ENCODE data around the gene XAF1. TPM values are rescaled to one million over a fixed set of nuclear protein-coding genes. Genes with fewer than 3 reads are reported as not detected.

The XAF1 gene, protein sequence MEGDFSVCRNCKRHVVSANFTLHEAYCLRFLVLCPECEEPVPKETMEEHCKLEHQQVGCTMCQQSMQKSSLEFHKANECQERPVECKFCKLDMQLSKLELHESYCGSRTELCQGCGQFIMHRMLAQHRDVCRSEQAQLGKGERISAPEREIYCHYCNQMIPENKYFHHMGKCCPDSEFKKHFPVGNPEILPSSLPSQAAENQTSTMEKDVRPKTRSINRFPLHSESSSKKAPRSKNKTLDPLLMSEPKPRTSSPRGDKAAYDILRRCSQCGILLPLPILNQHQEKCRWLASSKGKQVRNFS
- 0.16 to 0.37 TPM (median 0.20 TPM) in 3 replicates for total RNA-seq (2021)
- Bru-seq, nascent RNA, result percentile 5 among the genes with signal in this experiment
- long read RNA-seq, experiment 1, result 0 reads
- long read RNA-seq, experiment 2, result 0 reads
- long read RNA-seq, experiment 3, result 0 reads

GRCh38 chr17:6755731-6756184 is at the start of gene XAF1:
Gene XAF1 (plus strand): TSS chr17:6756046. CDS start chr17:6756079, 33 bp downstream.
- Mint-ChIP-seq H3K9me3 (no peaks in the 10 kb centered on the region), H3K4me3 (no peak within 1 kb of the TSS), H3K4me1 (peaks cover 47% of the 10 kb centered on the region), H3K27me3 (ENCODE audit: low read depth) (no peaks in the 10 kb centered on the region; the same call in 1 of the 2 replicates), H3K27ac (no peak within 1 kb of the TSS), H3K36me3 (no peaks in the 10 kb centered on the region)
- POLR2A ChIA-PET, result no interaction called here
- DNase-seq (ENCODE audit: low spot score), result no peak
- CTCF ChIA-PET, result interaction anchor here (1.2 kb wide), 1 partner anchor 43 kb away, joined by 3 read pairs; the partner anchor contains the start of gene SLC13A5
- ATAC-seq, result no peak
- TF ChIP-seq CDX4 (CRISPR knock-in tag; IDR thresholded peaks at IDR 0.05; ENCODE audit: borderline replicate concordance), result no peak
- TF ChIP-seq ETV6 (CRISPR knock-in tag; IDR thresholded peaks at IDR 0.05), result no peak
- no peak for TF ChIP-seq FOXP1 (CRISPR knock-in tag; IDR thresholded peaks at IDR 0.05; ENCODE audit: borderline replicate concordance)
- no peak for TF ChIP-seq TEAD1 (CRISPR knock-in tag; IDR thresholded peaks at IDR 0.05)
- no peak for TF ChIP-seq ZNF671 (CRISPR knock-in tag; IDR thresholded peaks at IDR 0.05)
- no peak for TF ChIP-seq ZBTB21 (CRISPR knock-in tag; IDR thresholded peaks at IDR 0.05; ENCODE audit: borderline replicate concordance)
- no peak for TF ChIP-seq FOXJ3 (CRISPR knock-in tag; IDR thresholded peaks at IDR 0.05; ENCODE audit: borderline replicate concordance)

- H3K4me3 Mint-ChIP-seq, result no peak overlapping the region
- ChIA-PET CTCF (interaction anchor here (2.4 kb wide), 1 partner anchor 147 kb away, joined by 8 read pairs; no protein-coding TSS in a partner anchor), POLR2A (no interaction called here)
- H3K36me3 Mint-ChIP-seq, result no peaks in the 10 kb centered on the region
- ATAC-seq (no peak), DNase-seq (ENCODE audit: low spot score) (no peak)
- TF ChIP-seq ATF1 (CRISPR knock-in tag; IDR thresholded peaks at IDR 0.05) (no peak), NFYB (CRISPR knock-in tag; conservative IDR thresholded peaks at IDR 0.05; ENCODE audit: low read depth) (no peak), NFE2L1 (CRISPR knock-in tag; IDR thresholded peaks at IDR 0.05) (no peak), GABPB1 (CRISPR knock-in tag; IDR thresholded peaks at IDR 0.05) (no peak)
- TF ChIP-seq, protein P1, sequence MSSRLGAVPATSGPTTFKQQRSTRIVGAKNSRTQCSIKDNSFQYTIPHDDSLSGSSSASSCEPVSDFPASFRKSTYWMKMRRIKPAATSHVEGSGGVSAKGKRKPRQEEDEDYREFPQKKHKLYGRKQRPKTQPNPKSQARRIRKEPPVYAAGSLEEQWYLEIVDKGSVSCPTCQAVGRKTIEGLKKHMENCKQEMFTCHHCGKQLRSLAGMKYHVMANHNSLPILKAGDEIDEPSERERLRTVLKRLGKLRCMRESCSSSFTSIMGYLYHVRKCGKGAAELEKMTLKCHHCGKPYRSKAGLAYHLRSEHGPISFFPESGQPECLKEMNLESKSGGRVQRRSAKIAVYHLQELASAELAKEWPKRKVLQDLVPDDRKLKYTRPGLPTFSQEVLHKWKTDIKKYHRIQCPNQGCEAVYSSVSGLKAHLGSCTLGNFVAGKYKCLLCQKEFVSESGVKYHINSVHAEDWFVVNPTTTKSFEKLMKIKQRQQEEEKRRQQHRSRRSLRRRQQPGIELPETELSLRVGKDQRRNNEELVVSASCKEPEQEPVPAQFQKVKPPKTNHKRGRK (CRISPR knock-in tag; IDR thresholded peaks at IDR 0.05; ENCODE audit: borderline replicate concordance), result no peak
- no peaks in the 10 kb centered on the region for H3K9me3 Mint-ChIP-seq
- H3K27me3 Mint-ChIP-seq (ENCODE audit: low read depth), result peaks cover 7% of the 10 kb centered on the region
- H3K4me1 Mint-ChIP-seq, result peaks cover 6% of the 10 kb centered on the region; the same call in 1 of the 2 replicates
- no peak overlapping the region for H3K27ac Mint-ChIP-seq
These were observed 49.3 kb upstream of the XAF1 start for GRCh38 chr17:6706499-6706898.

DNA sequence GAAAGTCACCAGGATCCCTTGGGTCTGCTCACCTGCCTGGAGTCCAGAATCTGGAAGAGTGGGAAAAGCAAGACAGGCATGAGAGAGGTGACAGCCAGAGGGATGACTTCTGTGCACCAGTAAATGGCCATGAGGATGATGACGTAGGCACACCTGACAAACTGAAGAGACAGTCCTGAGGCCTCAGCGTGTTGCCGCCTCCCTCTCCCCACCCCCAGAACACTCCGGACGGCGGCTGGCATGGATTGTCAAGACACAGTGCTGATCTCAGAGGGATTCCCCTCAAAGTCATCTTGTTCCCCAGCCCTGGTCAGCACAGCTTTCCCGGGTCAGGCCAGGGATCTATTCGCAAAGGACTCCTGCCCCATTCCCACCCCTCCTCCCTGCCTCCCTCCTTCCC is 48.9 kb upstream of the XAF1 start:
- DNase-seq (ENCODE audit: low spot score), result no peak
- no peak for ATAC-seq
- H3K4me3 Mint-ChIP-seq, result no peak overlapping the region
- CTCF ChIA-PET, result no interaction called here
- peaks cover 7% of the 10 kb centered on the region for H3K4me1 Mint-ChIP-seq
- no peak overlapping the region for H3K27ac Mint-ChIP-seq
- POLR2A ChIA-PET, result interaction anchor here (0.6 kb wide), 1 partner anchor 316 kb away, joined by 3 read pairs; the partner anchor contains the start of gene BCL6B
- peaks cover 10% of the 10 kb centered on the region for H3K27me3 Mint-ChIP-seq (ENCODE audit: low read depth)
- no peaks in the 10 kb centered on the region for H3K9me3 Mint-ChIP-seq
- no peaks in the 10 kb centered on the region for H3K36me3 Mint-ChIP-seq
- TF ChIP-seq ZNF317 (CRISPR knock-in tag; IDR thresholded peaks at IDR 0.05; ENCODE audit: borderline replicate concordance, low read depth) (no peak), CDX4 (CRISPR knock-in tag; IDR thresholded peaks at IDR 0.05; ENCODE audit: borderline replicate concordance) (no peak), FOXP1 (CRISPR knock-in tag; IDR thresholded peaks at IDR 0.05; ENCODE audit: borderline replicate concordance) (no peak), SOX15 (CRISPR knock-in tag; IDR thresholded peaks at IDR 0.05) (no peak), IRF2 (CRISPR knock-in tag; IDR thresholded peaks at IDR 0.05; ENCODE audit: borderline replicate concordance, low read depth) (no peak), GABPB1 (CRISPR knock-in tag; IDR thresholded peaks at IDR 0.05) (no peak), ESRRA (CRISPR knock-in tag; IDR thresholded peaks at IDR 0.05; ENCODE audit: borderline replicate concordance) (no peak)
- TF ChIP-seq, protein P2, sequence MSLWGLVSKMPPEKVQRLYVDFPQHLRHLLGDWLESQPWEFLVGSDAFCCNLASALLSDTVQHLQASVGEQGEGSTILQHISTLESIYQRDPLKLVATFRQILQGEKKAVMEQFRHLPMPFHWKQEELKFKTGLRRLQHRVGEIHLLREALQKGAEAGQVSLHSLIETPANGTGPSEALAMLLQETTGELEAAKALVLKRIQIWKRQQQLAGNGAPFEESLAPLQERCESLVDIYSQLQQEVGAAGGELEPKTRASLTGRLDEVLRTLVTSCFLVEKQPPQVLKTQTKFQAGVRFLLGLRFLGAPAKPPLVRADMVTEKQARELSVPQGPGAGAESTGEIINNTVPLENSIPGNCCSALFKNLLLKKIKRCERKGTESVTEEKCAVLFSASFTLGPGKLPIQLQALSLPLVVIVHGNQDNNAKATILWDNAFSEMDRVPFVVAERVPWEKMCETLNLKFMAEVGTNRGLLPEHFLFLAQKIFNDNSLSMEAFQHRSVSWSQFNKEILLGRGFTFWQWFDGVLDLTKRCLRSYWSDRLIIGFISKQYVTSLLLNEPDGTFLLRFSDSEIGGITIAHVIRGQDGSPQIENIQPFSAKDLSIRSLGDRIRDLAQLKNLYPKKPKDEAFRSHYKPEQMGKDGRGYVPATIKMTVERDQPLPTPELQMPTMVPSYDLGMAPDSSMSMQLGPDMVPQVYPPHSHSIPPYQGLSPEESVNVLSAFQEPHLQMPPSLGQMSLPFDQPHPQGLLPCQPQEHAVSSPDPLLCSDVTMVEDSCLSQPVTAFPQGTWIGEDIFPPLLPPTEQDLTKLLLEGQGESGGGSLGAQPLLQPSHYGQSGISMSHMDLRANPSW (CRISPR knock-in tag; conservative IDR thresholded peaks at IDR 0.05; ENCODE audit: low read depth), result no peak
- TF ChIP-seq, protein P3, sequence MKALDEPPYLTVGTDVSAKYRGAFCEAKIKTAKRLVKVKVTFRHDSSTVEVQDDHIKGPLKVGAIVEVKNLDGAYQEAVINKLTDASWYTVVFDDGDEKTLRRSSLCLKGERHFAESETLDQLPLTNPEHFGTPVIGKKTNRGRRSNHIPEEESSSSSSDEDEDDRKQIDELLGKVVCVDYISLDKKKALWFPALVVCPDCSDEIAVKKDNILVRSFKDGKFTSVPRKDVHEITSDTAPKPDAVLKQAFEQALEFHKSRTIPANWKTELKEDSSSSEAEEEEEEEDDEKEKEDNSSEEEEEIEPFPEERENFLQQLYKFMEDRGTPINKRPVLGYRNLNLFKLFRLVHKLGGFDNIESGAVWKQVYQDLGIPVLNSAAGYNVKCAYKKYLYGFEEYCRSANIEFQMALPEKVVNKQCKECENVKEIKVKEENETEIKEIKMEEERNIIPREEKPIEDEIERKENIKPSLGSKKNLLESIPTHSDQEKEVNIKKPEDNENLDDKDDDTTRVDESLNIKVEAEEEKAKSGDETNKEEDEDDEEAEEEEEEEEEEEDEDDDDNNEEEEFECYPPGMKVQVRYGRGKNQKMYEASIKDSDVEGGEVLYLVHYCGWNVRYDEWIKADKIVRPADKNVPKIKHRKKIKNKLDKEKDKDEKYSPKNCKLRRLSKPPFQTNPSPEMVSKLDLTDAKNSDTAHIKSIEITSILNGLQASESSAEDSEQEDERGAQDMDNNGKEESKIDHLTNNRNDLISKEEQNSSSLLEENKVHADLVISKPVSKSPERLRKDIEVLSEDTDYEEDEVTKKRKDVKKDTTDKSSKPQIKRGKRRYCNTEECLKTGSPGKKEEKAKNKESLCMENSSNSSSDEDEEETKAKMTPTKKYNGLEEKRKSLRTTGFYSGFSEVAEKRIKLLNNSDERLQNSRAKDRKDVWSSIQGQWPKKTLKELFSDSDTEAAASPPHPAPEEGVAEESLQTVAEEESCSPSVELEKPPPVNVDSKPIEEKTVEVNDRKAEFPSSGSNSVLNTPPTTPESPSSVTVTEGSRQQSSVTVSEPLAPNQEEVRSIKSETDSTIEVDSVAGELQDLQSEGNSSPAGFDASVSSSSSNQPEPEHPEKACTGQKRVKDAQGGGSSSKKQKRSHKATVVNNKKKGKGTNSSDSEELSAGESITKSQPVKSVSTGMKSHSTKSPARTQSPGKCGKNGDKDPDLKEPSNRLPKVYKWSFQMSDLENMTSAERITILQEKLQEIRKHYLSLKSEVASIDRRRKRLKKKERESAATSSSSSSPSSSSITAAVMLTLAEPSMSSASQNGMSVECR (CRISPR knock-in tag; IDR thresholded peaks at IDR 0.05; ENCODE audit: borderline replicate concordance), result no peak
